ENCODE results near the gene SIPA1L3.

- no peak for TF ChIP-seq CTCF (IDR thresholded peaks at IDR 0.05)
- TF ChIP-seq POLR2A (IDR thresholded peaks at IDR 0.05): no peak
Measured at GRCh38 chr19:37975071-37975470, 68.1 kb downstream of the SIPA1L3 start.

All from adrenal gland (tissue), 5 donors.